Kasumi-1 (cell line): ENCODE results near the gene TULP4.
"Not testable (repeated sequence)": the region's sequence is repeated elsewhere in the genome, so short reads cannot be mapped to it uniquely, and the experiment has no call there.

Experiments
- DNase-seq, 2 experiments: peaks; one replicate each; lab custom pipeline; 2025; lab: John Stamatoyannopoulos, UW

Gene TULP4

DNA sequence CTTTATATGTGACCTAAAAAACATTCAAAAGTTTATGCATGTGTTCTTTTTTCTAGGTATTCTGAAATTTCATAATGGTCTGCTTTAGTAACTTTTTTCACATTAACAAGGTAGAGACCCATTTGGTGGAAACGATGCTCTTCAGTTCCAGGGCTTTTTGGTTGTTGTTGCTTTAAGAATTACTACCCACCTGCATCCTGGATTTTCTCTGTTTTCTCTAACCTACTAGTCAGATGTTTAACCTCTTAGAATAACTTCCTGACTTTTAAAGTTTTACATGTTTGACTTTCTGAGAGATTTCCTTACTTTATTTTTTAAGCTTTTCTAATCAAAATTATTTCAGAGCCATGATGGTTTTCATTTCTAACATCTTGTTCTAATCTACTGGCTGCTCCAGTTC is 14.9 kb downstream of the TULP4 start:
- DNase-seq, result no peak

DNA sequence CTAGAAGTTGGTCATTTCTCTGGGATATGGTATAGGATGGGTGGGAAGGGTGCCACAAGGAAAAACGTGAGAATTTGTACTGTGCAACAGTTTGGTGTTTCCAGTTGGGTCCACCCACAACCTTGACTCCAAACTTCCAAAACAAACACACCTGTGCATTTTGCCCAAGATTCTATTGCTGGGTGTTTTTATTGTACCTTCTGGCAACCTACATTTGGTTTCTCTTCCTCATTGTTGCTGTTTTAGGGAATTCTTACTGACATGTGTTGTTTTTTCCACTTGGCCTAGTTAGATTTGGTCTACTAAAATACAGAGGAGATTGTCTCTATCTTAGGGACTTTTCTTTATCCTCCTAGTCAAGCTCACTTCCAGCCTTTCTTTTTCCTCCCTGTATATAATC is 16.7 kb downstream of the TULP4 start:
- no peak for DNase-seq

DNA sequence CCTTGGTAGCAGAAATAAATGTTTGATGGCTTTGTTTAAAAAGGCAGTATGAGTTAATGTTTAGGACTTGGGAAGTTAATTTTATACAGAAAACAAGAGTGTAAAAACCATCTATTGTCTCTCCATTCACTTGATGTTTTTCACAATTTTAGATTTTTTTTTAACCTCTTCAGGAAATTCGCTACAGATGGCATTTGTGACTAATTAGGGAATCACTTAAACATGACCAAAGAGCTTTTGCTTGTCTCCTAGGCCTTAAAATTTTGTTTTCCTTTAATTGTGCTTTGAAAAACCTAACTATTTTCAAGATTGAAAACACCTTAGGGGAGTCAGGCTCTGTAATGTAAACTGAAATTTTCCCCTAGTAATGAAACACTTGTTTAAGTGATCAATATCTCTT is 17.3 kb downstream of the TULP4 start:
- no peak for DNase-seq

DNA sequence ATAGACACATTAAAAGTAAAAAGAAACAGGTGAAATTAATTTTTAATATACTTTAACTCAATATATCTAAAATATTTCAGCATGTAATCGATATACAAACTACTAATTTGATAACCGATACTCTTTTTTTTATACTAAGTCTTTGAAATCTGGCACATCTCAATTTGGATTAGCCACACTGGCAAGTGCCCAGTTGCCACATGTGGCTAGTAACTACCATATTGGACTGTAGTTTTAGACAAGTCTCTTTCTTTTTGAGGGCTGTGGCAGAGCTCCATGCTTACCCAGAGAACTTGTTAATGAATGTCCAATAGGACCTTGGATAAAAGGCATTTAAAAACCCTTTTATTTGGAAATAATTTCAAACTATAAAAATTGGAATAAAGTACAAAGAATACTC is 17.8 kb downstream of the TULP4 start:
- no peak for DNase-seq

DNA sequence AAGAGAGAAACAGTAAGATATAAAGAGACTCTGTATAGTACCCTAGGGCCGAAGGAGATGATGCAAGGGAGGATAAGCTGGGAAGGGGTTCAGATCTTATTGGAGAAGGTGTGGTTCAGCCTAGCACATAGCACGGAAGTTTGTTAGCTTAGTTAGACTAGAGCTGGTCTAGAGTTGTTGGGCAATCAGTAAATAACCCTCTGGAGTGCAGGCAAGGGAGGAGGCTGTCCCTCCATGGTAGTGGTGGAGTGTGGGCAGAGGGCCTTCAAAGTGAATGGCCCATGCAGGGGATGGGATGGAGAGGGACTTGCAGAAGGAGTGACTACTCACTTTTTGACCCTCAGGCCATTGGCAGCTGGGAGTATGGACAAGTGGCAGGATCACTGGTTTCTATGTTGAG is 20.0 kb downstream of the TULP4 start:
- DNase-seq, result no peak

DNA sequence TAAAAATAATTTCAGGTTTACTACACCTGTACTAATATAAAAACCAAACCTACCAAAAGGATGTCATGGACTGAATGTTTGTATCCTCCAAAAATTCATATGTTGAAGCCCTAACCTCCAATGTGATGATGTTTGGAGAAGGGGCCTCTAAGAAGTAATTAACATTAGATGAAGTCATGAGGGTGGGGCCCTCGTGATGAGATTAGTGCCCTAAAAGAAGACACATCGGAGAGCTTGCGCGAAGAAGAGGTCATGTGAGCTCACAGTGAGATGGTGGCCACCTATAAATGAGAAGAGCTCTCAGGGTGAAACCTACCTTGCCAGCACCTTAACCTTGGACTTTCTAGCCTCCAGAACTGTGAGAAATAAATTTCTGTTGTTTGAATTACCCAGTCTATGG is 20.8 kb downstream of the TULP4 start:
- DNase-seq, result no peak

DNA sequence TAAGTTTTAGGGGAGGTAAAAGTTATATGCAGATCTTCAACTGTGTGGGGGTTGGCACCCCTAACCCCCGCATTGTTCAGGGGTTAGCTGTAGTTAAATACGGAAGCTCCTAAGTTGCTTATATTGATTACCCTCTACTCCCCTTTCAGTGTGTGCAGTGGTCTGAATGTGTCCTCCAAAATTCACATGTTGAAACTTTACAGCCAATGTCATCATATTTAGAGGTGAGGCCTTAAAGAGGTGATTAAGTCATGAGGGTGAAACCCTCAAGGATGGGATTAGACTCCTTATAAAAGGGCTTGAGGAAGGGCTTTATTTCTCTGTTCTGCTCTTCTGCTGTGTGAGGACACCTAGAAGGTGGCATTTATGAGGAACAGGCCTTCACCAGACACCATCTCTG is 22.3 kb downstream of the TULP4 start:
- DNase-seq, result no peak

DNA sequence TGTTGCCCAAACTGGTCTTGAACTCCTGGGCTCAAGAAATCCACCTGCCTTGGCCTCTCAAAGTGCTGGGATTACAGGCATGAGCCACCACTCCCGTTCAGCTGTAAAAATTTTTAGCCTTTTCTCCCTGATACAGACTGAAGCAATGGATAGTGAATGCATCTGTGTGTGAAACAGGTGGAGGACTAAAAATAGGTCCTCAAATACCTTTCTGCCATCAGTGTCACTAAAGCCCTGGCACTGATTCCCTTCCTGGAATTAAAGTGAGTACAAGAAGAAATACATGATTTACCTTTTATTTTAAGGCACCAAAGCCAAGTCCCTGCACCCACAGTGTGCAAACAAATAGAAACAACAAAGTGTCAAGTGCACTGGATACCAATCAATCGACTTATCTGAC is 25.1 kb downstream of the TULP4 start:
- DNase-seq, result no peak

DNA sequence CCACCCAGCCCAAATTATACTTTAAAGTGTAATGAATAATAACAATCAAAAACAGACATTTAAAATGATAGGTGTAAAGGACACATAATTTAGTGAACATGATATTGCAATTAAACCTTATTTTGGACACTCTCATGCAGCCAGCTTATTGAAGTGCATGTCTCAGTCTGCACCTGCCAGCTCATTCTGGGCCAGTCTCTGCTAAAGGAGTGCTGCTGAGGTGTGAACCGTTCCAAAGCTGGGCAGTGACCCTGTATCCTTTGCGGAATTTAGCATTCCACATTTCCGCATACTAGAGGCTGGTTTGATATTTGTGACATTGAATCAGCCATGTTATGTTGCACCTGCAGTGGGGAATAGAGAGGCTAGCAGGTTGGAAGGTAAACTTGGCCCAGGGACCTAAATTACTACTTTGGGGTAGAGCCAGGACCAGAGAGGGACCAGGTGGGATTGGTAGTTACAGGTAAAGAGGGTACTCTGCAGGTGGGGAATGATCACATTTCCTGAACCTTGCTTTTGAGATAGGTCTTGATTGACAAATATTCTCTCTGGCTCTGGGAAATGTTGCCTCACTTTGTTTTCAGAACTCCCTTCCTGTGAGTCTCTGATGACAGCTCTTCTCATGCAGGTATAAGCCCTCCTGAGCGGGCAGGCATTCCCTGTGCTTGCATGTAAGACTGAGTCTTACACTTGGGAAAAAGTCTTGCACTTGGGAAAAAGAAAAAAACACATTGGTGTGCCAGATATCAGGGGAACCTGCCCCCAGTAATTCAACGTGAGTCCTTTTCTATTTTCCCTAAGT is 26.2 kb downstream of the TULP4 start:
- DNase-seq, result no peak

DNA sequence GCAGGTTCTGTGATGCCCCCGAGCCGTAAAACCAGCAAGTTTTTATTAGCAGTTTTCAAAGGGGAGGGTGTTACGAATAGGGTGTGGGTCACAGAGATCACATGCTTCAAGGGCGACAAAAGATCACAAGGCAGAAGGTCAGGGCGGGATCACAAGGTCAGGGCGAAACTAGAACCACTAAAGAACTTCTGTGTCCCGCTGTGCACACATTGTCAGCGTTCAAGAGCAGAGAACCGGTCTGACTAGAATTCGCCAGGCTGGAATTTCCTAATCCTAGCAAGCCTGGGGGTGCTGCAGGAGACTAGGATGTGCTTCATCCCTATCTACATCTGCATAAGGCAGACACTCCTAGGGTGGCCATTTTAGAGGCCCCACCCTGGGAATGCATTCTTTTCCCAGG is 26.9 kb downstream of the TULP4 start:
- DNase-seq, result not testable (repeated sequence)

DNA sequence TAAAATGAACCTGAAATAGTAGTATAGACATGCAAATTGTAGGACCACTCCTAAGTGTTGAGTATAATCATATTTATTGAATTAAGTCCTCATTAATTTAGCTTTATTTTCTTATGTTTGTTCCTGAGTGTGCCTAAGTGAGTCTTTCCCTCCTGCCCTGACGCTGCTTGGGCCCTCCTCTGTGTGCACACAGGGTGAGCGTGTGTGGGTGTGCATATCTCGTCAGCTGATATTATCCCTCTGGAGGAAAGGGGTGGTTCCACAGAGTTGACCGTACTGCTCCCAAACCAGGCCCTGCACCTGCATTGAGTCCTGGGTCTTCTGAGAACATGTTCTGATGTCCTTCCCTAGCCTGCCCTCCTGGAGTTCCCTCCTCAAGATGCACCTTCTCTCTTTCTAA is 28.0 kb downstream of the TULP4 start:
- no peak for DNase-seq

DNA sequence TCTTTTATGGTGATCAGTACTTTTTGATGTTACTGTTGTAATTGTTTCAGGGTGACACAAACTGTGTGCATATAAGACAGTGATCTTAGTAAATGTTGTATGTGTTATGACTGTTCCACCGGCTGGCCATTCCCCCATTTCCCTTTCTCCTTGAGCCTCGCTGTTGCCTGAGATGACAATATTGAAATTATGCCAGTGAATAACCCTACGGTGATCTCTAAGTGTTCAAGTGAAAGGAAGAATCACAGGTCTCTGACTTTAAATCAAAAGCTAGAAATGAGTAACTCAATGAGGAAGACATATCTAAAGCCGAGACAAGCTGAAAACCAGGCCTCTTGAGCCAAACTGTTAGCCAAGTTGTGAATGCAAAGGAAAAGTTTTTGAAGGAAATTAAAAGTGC is 32.3 kb downstream of the TULP4 start:
- DNase-seq, result no peak

DNA sequence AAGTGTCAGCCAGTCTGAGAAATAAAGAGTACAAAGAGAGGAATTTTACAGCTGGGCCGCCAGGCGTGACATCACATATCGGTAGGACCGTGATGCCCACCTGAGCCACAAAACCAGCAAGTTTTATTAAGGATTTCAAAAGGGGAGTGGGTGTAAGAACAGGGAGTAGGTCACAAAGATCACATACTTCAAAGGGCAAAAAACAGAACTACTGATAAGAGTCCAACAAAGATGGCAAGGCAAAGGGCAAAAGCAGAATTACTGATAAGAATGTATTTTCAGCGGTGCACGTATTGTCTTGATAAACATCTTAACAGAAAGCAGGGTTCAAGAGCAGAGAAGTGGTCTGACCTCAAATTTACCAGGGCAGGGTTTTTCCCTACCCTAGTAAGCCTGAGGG is 33.2 kb downstream of the TULP4 start:
- DNase-seq, result not testable (repeated sequence)

DNA sequence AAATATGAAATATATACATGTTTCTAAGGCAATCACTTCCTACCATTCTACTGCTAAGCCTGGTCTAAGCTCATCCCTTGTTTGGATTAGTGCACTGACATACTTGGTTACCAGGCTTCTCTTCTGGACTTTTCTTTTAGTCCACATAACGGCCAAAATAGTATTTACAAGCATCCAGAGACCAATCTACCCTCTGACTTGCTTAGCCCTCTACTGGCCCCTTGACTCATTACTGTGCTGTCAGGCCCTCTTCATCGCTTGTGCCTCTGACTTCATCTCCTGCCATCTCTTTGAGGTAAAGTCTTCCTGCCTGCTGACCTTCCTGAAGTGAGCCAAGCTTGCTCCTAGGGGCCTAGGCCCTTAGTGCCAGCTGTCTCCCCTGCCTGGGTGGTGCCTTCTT is 35.1 kb downstream of the TULP4 start:
- no peak for DNase-seq

DNA sequence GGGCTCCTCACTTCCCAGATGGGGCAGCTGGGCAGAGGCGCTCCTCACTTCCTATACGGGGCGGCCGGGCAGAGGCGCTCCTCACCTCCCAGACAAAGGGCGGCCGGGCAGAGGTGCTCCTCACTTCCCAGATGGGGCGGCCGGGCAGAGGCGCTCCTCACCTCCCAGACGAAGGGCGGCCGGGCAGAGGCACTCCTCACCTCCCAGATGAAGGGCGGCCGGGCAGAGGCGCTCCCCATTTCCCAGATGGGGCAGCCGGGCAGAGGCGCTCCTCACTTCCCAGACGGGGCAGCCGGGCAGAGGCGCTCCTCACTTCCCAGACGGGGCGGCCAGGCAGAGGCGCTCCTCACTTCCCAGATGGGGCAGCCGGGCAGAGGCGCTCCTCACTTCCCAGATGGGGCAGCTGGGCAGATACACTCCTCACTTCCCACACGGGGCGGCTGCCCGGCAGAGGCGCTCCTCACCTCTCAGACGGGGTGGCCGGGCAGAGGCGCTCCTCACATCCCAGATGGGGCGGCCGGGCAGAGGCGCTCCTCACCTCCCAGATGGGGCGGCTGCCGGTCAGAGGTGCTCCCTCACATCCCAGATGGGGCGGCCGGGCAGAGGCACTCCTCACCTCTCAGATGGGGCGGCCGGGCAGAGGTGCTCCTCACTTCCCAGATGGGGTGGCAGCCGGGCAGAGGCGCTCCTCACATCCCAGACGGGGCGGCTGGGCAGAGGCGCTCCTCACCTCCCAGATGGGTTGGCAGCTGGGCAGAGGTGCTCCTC is 36.7 kb downstream of the TULP4 start:
- DNase-seq, result not testable (repeated sequence)

DNA sequence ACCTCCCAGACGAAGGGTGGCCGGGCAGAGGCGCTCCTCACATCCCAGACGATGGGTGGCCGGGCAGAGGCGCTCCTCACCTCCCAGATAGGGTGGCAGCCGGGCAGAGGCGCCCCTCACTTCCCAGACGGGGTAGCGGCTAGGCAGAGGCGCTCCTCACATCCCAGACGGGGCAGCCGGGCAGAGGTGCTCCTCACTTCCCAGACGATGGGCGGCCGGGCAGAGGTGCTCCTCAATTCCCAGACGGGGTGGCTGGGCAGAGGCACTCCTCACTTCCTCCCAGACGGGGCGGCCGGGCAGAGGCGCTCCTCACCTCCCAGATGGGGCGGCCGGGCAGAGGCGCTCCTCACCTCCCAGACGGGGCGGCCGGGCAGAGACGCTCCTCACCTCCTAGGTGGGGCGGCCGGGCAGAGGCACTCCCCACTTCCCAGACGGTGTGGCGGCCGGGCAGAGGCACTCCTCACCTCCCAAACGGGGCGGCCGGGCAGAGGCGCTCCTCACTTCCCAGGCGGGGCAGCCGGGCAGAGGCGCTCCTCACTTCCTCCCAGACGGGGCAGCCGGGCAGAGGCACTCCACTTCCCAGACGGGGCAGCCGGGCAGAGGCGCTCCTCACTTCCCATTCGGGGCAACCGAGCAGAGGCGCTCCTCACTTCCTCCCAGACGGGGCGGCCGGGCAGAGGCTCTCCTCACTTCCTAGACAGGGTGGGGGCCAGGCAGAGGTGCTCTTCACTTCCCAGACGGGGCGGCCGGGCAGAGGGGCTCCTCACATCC is 37.4 kb downstream of the TULP4 start:
- DNase-seq, result not testable (repeated sequence)

DNA sequence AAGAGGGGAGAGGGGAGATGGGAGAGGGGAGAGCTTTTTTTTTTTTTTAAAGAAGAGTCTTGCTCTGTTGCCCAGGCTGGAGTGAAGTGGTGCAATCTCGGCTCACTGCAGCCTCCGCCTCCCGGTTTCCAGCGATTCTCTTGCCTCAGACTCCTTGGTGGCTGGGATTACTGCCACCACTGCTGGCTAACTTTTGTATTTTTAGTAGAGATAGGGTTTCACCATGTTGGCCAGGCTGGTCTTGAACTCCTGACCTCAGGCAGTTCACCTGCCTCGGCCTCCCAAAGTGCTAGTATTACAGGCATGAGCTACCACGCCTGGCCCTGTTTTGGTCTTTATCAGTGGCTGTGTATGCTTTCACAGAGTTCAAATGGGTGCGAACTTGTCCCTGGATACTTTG is 38.5 kb downstream of the TULP4 start:
- not testable (repeated sequence) for DNase-seq

DNA sequence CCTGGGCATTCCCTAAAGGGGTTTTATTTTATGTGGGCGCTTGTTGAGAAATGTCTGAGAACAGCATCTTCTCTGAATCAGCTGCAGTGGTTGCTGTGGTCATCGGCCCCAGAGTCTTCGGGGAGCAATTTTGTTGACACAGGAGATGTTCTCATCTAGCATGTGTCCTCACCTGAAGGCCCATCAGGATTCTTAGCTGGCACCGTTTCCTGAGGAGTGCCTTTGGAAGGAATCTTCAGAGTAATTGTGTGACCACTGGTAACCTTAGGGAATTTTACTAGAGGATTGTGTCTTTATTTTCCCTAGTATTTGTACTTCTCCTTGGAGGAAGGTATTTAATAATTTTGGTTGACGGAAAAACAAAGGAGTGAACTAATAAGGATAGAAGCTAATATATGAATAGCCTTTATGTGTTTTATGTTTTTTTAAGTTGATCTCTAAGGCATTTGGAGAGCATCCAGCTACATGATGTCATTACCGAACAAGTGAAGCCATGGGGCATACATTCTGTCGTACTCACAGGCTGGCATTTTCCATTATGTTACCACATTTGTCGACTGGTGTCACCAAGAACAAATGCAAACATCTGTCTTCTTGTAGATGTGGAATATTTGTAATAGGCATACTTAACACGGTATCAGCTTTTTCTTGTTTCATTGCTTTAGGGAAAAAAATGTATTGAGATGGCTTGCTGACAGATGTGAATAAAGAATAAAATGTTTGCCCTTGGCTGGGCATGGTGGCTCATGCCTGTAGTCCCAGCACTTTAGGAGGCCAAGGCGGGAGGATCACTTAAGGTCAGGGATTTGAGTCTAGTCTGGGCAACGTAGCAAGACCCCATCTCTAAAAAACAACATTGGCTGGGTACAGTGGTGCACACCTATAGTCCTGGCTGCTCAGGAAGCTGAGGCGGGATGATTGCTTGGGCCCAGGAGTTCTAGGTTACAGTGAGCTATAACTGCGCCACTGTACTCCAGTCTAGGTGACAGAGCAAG is 41.9 kb downstream of the TULP4 start:
- no peak for DNase-seq

DNA sequence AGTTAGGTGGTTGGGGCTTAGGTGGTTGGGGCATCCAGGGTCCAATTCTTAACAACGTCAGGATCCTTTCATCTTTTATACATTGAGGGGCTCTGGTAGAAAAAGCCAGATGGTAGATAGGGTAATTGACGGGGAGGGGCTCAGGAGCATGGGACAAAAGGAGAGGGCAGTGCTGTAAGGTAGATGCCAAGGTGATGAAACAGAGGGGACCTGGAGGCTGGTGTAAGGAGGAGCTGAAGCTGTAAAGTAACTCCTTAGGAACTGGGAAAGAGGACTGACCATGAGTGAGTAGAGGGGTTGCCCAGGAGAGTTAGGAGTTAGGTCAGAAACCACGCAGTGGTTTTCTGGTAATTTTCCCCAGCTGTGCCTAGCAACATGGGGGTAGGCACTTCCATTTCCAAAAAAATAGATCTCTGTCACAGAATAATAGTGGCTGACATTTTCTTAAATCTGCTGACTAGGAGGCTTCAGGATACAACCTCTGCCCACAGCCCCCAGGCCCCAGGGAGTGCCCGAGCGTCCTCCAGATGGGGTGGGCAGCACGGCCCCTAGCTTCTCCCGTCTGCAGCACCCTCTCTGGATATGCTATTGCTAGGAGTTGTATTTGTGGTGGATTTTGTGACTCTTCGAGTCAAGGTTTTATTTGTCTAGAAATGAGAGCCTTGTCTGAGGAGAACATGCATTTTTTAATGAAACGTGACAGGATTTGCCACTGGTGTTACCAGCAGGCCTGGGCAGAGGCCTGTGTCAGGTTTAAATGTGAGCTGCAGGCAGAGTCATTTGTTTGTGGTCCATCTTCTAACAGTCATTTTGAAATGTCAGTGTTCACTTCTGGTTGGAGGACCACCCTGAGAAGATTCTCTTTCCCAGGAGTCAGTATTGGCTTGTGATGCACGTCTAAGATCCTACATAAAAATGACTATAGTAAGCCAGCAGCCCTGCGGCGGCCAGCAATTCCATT is 44.6 kb downstream of the TULP4 start:
- no peak for DNase-seq

DNA sequence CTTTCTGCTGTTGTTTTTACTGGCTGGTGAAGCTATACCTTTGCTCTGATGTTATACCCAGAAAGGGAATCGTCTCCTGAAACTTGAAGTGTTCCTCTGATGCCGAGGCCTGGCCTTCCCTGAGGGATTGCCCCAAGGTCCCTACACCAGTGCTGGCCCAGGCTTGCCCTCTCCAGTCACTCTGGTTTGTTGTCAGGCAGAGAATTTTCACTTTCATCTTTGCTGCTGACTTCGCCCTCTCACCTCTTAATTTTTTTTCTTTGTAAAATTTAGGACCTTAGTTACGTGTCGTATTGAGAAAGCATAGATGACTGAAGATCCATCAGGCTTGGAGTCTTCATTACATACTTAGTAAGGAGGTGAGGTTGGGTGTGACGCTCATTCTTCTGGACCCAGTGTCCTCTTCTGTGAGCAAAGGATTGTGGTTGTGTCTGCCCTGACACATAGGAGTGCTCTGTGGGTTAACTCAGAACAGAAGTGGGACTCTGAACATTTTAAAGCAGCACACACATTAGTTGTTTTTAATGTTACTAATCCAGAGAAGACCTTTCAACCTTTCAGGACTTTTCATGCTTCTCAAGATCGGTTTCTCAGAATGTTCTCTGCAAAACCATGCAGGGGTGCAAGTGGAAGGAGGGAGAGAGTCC is 45.4 kb downstream of the TULP4 start:
- DNase-seq, result no peak
